HEK293T (cell line): ENCODE data around the gene AGMAT.

Source experiments
- ARNT ChIP-seq: fragments of 450-650 bp; IDR thresholded peaks from 2 replicates; pipeline ENCODE4 v1.6.1; 2017; ENCODE audit warnings: mild to moderate bottlenecking
- BHLHE40 ChIP-seq: fragments of 450-650 bp; IDR thresholded peaks from 2 replicates; pipeline ENCODE4 v1.6.1; 2016; ENCODE audit warnings: mild to moderate bottlenecking, moderate library complexity, borderline replicate concordance
- CTBP1 ChIP-seq: fragments of 450-650 bp; IDR thresholded peaks from 2 replicates; pipeline ENCODE4 v1.6.1; 2016; ENCODE audit warnings: borderline replicate concordance
- ELF4 ChIP-seq: fragments of 450-650 bp; IDR thresholded peaks from 2 replicates; pipeline ENCODE4 v1.6.1; 2017; ENCODE audit warnings: antibody characterized with exemption
- FOXM1 ChIP-seq: fragments of 450-650 bp; IDR thresholded peaks from 2 replicates; pipeline ENCODE4 v1.6.1; 2017; ENCODE audit warnings: mild to moderate bottlenecking, borderline replicate concordance
- LEF1 ChIP-seq: fragments of 450-650 bp; IDR thresholded peaks from 2 replicates; pipeline ENCODE4 v1.6.1; 2017; ENCODE audit warnings: mild to moderate bottlenecking, borderline replicate concordance
- SUZ12 ChIP-seq: fragments of 450-650 bp; IDR thresholded peaks from 2 replicates; pipeline ENCODE4 v1.6.1; 2016; ENCODE audit warnings: mild to moderate bottlenecking
- TF ChIP-seq, protein P1 (sequence below): fragments of 450-650 bp; IDR thresholded peaks from 2 replicates; pipeline ENCODE4 v1.6.1; 2016

GRCh38 chr1:15523104-15524020 lies 61.5 kb downstream of the AGMAT start:
- TF ChIP-seq, protein P1, sequence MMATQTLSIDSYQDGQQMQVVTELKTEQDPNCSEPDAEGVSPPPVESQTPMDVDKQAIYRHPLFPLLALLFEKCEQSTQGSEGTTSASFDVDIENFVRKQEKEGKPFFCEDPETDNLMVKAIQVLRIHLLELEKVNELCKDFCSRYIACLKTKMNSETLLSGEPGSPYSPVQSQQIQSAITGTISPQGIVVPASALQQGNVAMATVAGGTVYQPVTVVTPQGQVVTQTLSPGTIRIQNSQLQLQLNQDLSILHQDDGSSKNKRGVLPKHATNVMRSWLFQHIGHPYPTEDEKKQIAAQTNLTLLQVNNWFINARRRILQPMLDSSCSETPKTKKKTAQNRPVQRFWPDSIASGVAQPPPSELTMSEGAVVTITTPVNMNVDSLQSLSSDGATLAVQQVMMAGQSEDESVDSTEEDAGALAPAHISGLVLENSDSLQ = no peak
- no peak for TF ChIP-seq BHLHE40
- TF ChIP-seq SUZ12 = no peak
- TF ChIP-seq FOXM1 = no peak
- TF ChIP-seq ELF4 = no peak
- no peak for TF ChIP-seq ARNT
- TF ChIP-seq CTBP1 = no peak
- TF ChIP-seq LEF1 = no peak
